GM18907 (cell line): ENCODE measurements around the gene SMPD3.

ENCODE experiments used
- ATAC-seq: cut with Tn5 transposase; IDR thresholded peaks from one replicate; pipeline ENCODE4 v1.9.1; 2021; ENCODE audit warnings: mild to moderate bottlenecking, moderate library complexity; ENCODE audit not compliant: unreplicated experiment

SMPD3 gene

DNA sequence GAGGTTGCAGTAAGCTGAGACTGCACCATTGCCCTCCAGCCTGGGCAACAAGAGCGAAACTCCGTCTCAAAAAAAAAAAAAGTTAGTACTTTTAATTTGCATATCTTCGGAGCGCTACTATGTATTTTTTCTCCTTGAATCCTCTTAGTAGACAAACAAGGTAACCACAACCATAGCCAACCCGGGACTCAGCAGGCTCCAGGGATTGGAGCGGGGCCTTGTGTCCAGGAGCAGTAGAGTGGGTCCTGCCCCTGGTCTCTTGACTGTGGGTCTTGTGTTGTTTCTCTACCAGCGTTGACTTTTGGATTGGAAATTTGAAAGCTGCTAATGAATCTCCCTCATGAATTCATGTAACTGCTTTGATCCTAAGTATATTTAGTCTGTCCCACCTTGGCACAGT lies 105.2 kb downstream of the SMPD3 start:
- no peak for ATAC-seq

GRCh38 chr16:68342620-68343019 lies 105.7 kb downstream of the SMPD3 start:
- ATAC-seq = no peak

- no peak for ATAC-seq
These were observed 109.1 kb downstream of the SMPD3 start for GRCh38 chr16:68339214-68339613.

DNA sequence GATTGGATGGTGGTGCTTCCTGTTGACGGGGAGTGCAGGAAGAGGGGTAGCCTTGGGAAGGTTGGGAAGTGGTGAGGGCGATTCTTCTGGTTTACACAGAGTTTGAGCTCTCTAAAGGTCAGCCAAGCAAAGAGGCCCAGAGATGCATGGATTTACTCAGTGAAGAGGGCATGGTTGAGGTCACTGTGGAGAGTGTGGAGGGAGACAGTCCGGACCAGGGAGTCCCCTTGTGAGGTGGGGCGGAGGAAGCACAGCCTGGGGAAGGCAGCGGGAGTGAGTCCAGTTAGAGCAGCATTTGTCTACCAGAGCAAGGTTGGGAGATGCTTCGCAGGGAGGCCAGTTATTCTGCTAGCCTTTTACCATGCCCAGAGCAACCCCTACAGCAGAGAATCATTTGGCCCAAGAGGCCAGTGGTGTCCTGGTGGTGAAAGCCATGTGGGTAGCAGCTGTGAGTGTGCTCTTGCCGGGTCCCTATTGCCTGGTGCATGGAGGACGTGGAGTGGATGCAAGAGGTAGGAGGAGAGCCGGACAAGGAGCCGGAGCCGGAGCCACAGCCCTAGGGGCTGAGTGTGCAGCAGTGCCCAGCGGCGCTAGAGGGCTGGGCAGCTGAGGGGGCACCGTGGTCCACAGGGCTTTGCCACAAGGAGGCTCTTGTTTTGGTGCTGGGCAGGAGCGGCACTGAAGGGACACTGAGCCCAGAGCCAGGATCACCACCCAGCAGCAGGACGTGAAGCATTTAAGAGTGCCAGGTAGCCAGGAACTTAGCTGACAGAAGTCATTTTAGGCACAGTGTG lies 109.8 kb downstream of the SMPD3 start:
- ATAC-seq = no peak

DNA sequence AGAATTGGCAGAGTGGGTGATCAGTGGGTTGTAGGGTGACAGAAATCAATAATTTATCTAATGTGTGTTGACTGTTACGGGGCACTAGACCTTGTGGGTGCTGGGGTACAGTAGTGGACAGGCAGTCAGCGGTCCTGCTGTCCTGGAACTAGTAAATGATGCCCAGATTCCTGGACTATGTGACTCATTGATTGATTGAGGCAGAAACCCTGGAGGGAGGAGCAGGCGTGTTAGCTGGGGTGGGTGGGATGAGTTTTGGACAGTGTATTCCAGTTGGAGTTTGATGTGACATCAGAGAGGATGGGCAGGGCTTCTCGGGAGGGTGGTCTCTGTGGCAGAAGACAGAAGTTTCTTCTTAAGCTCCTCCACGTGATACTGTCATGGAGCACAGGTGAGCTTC lies 113.1 kb downstream of the SMPD3 start:
- no peak for ATAC-seq

- no peak for ATAC-seq
These were observed 115.7 kb downstream of the SMPD3 start for GRCh38 chr16:68332411-68333121.

GRCh38 chr16:68331879-68332410 lies 116.4 kb downstream of the SMPD3 start:
- no peak for ATAC-seq

DNA sequence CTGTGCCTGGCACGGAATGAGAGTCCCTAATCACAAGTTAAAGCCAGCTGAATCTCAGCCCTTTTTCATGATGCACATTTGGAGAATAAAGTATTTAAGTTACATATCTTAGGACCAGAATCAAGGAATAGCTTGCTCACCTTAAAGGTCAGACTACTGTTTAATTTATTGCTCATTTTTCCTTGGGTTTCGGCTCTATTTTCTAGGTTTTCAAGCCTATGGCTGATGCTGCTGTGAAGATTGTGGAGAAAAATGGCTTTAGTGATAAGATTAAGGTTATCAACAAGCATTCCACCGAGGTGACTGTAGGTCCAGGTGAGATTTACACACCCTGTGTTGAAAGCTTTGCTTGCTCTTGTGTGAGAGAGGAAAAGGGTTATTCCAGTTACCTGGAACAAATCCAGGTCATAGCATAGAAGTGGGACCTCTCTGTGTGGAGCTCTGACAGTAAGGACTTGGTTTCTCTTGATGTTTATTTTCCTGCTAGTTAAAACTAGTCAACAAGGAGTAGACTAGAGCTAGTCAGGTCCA lies 119.4 kb downstream of the SMPD3 start:
- no peak for ATAC-seq

GRCh38 chr16:68328151-68328859 lies 120.0 kb downstream of the SMPD3 start:
- ATAC-seq = peak; percentile 69

DNA sequence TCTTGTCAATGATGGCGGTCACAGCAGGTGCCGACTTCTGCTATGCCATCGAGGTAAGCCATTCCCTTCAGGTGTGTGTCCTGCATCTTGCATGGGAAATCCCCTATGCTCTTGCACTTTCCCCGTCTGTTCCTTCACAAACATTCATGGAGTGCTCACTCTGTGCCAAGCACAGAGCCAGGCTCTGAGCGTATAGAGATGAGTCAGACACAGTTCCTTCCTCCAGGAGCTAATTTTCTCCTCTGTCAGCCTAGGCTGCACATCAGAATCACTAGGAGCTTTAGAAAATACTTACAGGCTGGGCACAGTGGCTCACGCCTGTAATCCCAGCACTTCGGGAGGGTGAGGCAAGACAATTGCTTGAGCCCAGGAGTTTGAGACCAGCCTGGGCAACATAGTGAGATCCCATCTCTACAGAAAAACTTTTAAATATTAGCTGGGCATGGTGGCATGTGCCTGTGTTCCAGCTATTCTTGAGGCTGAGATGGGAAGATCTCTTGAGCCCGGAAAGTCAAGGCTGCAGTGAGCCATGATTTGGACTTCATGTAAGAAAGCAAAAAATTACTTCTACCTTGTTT lies 123.4 kb downstream of the SMPD3 start:
- no peak for ATAC-seq

DNA sequence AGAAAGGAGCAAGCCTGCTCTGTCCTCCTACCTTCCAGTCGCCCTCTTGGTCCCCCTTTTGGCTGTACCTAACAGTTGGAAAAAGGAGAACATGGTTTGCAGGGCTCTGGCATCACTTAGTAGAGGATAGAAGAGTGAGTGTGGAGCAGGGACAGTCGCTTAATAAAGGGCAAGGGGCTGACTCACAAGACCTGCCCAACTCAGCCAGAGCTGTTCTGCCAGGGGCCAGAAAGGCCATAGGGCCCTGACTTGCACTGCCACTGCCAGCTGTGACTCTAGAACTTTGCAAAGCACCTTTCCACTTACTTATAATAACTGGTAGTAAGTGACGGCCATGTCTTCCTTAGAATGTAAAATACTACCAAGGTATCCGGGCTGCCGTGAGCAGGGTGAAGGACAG lies 124.0 kb downstream of the SMPD3 start:
- no peak for ATAC-seq

GRCh38 chr16:68319185-68319908 lies 129.0 kb downstream of the SMPD3 start:
- peak; percentile 55 for ATAC-seq

DNA sequence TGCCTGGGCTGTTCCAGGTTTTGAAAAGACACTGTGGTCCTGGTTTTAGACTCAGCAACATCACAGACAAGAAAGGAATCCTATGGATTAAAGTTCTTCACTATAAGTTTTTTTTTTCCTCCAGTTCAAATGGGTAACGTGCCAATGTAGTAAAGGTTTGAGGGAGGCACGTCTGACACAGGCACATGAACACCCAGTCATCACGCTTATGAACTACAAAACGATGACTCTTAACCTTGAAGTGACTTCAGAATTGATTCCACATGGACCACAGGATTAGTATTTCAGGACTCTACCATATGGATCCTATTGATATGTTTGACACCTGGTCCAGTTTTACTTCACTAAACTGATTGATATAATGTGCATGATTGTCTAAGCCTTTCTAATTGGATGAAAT lies 135.2 kb downstream of the SMPD3 start:
- ATAC-seq = no peak

GRCh38 chr16:68310774-68311511 lies 137.4 kb downstream of the SMPD3 start, which contains the start of the genes PRMT7 and SLC7A6OS:
Gene PRMT7 (plus strand): TSS chr16:68311019. CDS start chr16:68315980, 4,961 bp downstream.
Gene SLC7A6OS (minus strand): TSS chr16:68310946. CDS start chr16:68310926, 20 bp downstream.
- peak; percentile 97 for ATAC-seq

GRCh38 chr16:68310437-68310773 lies 137.9 kb downstream of the SMPD3 start:
- peak; percentile 33 for ATAC-seq

GRCh38 chr16:68309799-68310198 lies 138.5 kb downstream of the SMPD3 start:
- no peak for ATAC-seq
